Calu3 (cell line): Measurements from ENCODE around the gene TSR1. TPM values are rescaled to one million over a fixed set of nuclear protein-coding genes. Genes with fewer than 3 reads are reported as not detected.

ENCODE experiments used
- BruUV-seq: library from RNA; stranded (reverse); fragments of 400-500 nt; replicated peaks from 2 replicates; lab custom pipeline; 2021; lab: Mats Ljungman, UMichigan
- CTCF ChIA-PET: fragments of 300-600 bp; sonication (Branson Sonifier 250); formaldehyde crosslinking; loops from one replicate; lab custom pipeline; 2022; ENCODE audit warnings: antibody characterized with exemption; lab: Charles Lee
- DNase-seq: peaks from one replicate; pipeline ENCODE4 v3.0.0; 2022
- H3K27ac Mint-ChIP-seq: one replicate; pipeline ENCODE4 v1.8.0; 2022; ENCODE audit warnings: mixed read lengths; ENCODE audit not compliant: unreplicated experiment
- H3K27me3 Mint-ChIP-seq: one replicate; pipeline ENCODE4 v1.8.0; 2022; ENCODE audit warnings: mixed read lengths; ENCODE audit not compliant: unreplicated experiment
- H3K36me3 Mint-ChIP-seq: one replicate; pipeline ENCODE4 v1.8.0; 2022; ENCODE audit warnings: mild to moderate bottlenecking, moderate library complexity, mixed read lengths; ENCODE audit not compliant: insufficient read depth, unreplicated experiment
- H3K4me1 Mint-ChIP-seq: one replicate; pipeline ENCODE4 v1.8.0; 2022; ENCODE audit warnings: mild to moderate bottlenecking, low read depth, mixed read lengths; ENCODE audit not compliant: unreplicated experiment
- H3K4me3 Mint-ChIP-seq: one replicate; pipeline ENCODE4 v1.8.0; 2022; ENCODE audit warnings: mild to moderate bottlenecking, low read depth, moderate library complexity, mixed read lengths; ENCODE audit not compliant: unreplicated experiment
- H3K9me3 Mint-ChIP-seq: one replicate; pipeline ENCODE4 v1.8.0; 2022; ENCODE audit warnings: low read depth, mixed read lengths; ENCODE audit not compliant: unreplicated experiment
- intact Hi-C: fragments of 100-400 bp; cut with micrococcal nuclease; formaldehyde crosslinking; loops from one replicate; pipeline ENCODE4 v1.10.0; 2022; ENCODE audit not compliant: unreplicated experiment
- total RNA-seq: library from RNA; stranded (reverse); gene quantifications from 2 replicates; pipeline ENCODE4 v1.2.3, GENCODE V29; 2022
- TF ChIP-seq, protein P1 (sequence below): fragments of 200-600 bp; IDR thresholded peaks from one replicate; pipeline ENCODE4 v1.8.0; 2022; ENCODE audit warnings: antibody characterized with exemption; ENCODE audit not compliant: unreplicated experiment

The TSR1 gene
- total RNA-seq, 1 experiment from 2014 or later = 34.3 TPM

DNA sequence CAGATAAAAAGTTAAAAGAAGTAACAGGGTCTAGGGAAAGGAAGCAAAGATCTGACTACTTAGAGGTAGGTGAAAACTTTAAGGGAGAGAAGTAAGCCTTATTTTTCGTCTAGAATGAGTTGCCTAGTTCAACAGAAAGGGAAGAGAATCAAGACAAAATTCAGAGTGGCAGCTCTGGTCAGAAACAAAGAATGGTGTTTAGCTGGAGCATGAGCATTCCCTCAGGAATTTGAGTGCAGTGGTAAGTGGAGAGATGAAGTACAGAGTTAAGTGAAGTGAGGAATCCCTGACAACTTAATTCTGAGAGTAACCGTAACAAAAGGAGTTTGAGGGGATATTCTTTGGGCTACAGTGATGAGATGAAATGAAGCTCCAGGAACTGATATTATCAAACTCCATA is 44.2 kb downstream of the TSR1 start:
- no peak for DNase-seq
- Mint-ChIP-seq H3K27ac (no peak overlapping the region), H3K27me3 (no peaks in the 10 kb centered on the region), H3K36me3 (peaks cover 18% of the 10 kb centered on the region), H3K4me1 (peaks cover 12% of the 10 kb centered on the region), H3K4me3 (no peak overlapping the region), H3K9me3 (no peaks in the 10 kb centered on the region)
- no TSS peak for BruUV-seq
- intact Hi-C loops = no loop called here
- TF ChIP-seq, protein P1, sequence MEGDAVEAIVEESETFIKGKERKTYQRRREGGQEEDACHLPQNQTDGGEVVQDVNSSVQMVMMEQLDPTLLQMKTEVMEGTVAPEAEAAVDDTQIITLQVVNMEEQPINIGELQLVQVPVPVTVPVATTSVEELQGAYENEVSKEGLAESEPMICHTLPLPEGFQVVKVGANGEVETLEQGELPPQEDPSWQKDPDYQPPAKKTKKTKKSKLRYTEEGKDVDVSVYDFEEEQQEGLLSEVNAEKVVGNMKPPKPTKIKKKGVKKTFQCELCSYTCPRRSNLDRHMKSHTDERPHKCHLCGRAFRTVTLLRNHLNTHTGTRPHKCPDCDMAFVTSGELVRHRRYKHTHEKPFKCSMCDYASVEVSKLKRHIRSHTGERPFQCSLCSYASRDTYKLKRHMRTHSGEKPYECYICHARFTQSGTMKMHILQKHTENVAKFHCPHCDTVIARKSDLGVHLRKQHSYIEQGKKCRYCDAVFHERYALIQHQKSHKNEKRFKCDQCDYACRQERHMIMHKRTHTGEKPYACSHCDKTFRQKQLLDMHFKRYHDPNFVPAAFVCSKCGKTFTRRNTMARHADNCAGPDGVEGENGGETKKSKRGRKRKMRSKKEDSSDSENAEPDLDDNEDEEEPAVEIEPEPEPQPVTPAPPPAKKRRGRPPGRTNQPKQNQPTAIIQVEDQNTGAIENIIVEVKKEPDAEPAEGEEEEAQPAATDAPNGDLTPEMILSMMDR = no peak
- CTCF ChIA-PET = no interaction called here

DNA sequence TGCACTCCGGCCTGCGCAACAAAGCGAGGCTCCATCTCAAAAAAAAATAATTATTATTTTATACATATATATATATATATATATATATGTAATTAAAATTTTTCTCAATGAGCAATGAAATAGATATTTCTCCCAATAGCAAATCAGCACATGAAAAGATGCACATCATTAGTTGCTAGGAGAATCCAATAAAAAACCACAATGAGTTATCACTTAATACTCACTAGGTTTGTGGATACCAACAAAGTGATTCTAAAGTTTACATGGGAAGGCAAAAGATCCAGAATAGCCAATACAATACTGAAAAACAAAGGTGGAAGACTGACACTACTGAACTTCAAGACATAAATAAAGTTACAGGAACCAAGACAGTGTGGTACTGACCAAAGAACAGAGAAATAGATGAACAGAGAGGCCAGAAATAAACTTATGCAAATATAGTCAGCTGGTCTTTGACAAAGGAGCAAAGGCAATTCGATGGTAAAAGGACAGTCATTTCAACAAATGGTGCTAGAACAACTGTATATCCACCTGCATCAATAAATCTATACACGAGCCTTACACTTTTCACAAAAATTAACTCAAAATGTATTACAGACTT is 46.3 kb downstream of the TSR1 start:
- no peak for DNase-seq
- BruUV-seq = no TSS peak
- Mint-ChIP-seq H3K36me3 (peaks cover 18% of the 10 kb centered on the region), H3K27me3 (no peaks in the 10 kb centered on the region), H3K4me1 (no peaks in the 10 kb centered on the region), H3K27ac (no peak overlapping the region), H3K4me3 (no peak overlapping the region), H3K9me3 (no peaks in the 10 kb centered on the region)
- intact Hi-C loops = no loop called here
- CTCF ChIA-PET = no interaction called here
- TF ChIP-seq, protein P1 = no peak

DNA sequence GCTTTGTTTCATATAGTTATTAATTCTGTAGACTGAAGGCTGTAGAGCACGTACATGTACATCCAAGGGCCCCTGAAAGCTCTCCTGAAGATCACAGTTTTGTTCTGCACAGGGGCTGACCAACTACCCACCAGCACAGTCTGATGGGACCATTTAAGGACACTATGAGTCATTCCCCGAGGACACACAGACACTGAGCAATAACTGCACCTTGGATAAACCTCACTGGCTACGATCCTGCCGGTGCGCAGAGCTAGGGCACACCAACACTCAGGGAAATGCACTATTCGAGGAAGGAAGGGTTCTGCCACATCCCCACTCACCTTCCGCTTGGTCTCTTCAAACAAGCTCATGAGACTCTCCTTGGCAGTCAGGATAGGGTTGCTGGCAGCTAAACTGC is 53.0 kb downstream of the TSR1 start:
- TF ChIP-seq, protein P1 = no peak
- CTCF ChIA-PET = interaction anchor here (0.5 kb wide), 1 partner anchor 412 kb away, joined by 3 read pairs; no protein-coding TSS in a partner anchor
- Mint-ChIP-seq H3K36me3 (peaks cover 18% of the 10 kb centered on the region), H3K4me3 (no peak overlapping the region), H3K4me1 (no peaks in the 10 kb centered on the region), H3K27ac (no peak overlapping the region), H3K27me3 (no peaks in the 10 kb centered on the region), H3K9me3 (no peaks in the 10 kb centered on the region)
- intact Hi-C loops = no loop called here
- BruUV-seq = no TSS peak
- DNase-seq = no peak

DNA sequence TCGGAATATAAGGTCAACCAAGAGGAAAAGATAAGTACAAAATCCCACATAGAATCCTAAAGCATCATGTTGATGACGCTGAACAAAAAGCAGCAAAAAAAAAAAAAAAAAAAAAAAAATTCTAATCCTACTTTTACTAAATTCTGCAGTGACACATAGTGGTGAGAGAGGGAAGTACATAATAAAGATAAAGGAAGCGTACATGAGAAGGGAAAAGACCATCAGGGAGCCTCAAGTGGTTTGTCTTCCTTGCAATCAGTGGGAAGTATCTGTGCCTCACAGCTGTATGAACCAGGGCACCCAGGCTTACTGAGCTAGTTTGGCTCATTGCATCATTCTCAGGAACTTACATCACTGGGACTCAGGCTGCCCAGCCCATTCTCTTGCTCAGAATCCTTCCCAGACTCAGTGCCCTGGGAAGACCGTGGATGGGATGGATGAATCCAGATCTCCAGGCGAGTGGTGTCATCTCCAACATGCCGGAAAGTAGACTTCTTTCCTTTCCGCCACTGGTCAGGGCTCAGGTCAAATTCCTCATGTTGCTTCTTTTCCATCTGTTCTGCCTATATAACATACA is 53.9 kb downstream of the TSR1 start:
- CTCF ChIA-PET = interaction anchor here (0.7 kb wide), 1 partner anchor 10 kb away, joined by 6 read pairs; no protein-coding TSS in a partner anchor
- DNase-seq = no peak
- Mint-ChIP-seq H3K4me1 (no peaks in the 10 kb centered on the region), H3K27ac (no peak overlapping the region), H3K9me3 (no peaks in the 10 kb centered on the region), H3K4me3 (no peak overlapping the region), H3K27me3 (no peaks in the 10 kb centered on the region), H3K36me3 (peaks cover 16% of the 10 kb centered on the region)
- no TSS peak for BruUV-seq
- intact Hi-C loops = no loop called here
- TF ChIP-seq, protein P1 = peak; percentile 35
